ENCODE data around the gene FBXW11.

Gene FBXW11

GRCh38 chr5:171968531-171968930 is 37.9 kb downstream of the FBXW11 start:
- H3K4me1 ChIP-seq (ENCODE audit: control insufficient read depth, insufficient read depth, low read length): peaks cover 12% of the 10 kb centered on the region
- no peaks in the 10 kb centered on the region for H3K9me3 ChIP-seq (ENCODE audit: control insufficient read depth in 2 of 2, low read length in 2 of 2)
- no peak overlapping the region for H3K9ac ChIP-seq (ENCODE audit: low read length in 2 of 2)
- H3K4me3 ChIP-seq (ENCODE audit: low read length in 2 of 2): no peak overlapping the region
- no peaks in the 10 kb centered on the region for H3K27me3 ChIP-seq (ENCODE audit: control insufficient read depth in 1 of 2, insufficient read depth in 2 of 2, low read length in 2 of 2)
- no peak overlapping the region for H3K27ac ChIP-seq (ENCODE audit: low read length)
- H3K36me3 ChIP-seq (ENCODE audit: control insufficient read depth in 2 of 2, insufficient read depth in 2 of 2, low read length in 2 of 2): no peaks in the 10 kb centered on the region

- H3K9ac ChIP-seq (ENCODE audit: low read length in 2 of 2): no peak overlapping the region
- H3K27ac ChIP-seq (ENCODE audit: low read length): no peak overlapping the region
- H3K36me3 ChIP-seq (ENCODE audit: control insufficient read depth in 2 of 2, insufficient read depth in 2 of 2, low read length in 2 of 2): no peaks in the 10 kb centered on the region
- no peaks in the 10 kb centered on the region for H3K9me3 ChIP-seq (ENCODE audit: control insufficient read depth in 2 of 2, low read length in 2 of 2)
- H3K4me3 ChIP-seq (ENCODE audit: low read length in 2 of 2): no peak overlapping the region
- peaks cover 12% of the 10 kb centered on the region for H3K4me1 ChIP-seq (ENCODE audit: control insufficient read depth, insufficient read depth, low read length)
- no peaks in the 10 kb centered on the region for H3K27me3 ChIP-seq (ENCODE audit: control insufficient read depth in 1 of 2, insufficient read depth in 2 of 2, low read length in 2 of 2)
Observed at GRCh38 chr5:171966964-171967363, 39.5 kb downstream of the FBXW11 start.

GRCh38 chr5:171966270-171966669 is 40.2 kb downstream of the FBXW11 start:
- no peaks in the 10 kb centered on the region for H3K9me3 ChIP-seq (ENCODE audit: control insufficient read depth in 2 of 2, low read length in 2 of 2)
- H3K27ac ChIP-seq (ENCODE audit: low read length): no peak overlapping the region
- peaks cover 12% of the 10 kb centered on the region for H3K4me1 ChIP-seq (ENCODE audit: control insufficient read depth, insufficient read depth, low read length)
- H3K4me3 ChIP-seq (ENCODE audit: low read length in 2 of 2): no peak overlapping the region
- no peaks in the 10 kb centered on the region for H3K27me3 ChIP-seq (ENCODE audit: control insufficient read depth in 1 of 2, insufficient read depth in 2 of 2, low read length in 2 of 2)
- no peaks in the 10 kb centered on the region for H3K36me3 ChIP-seq (ENCODE audit: control insufficient read depth in 2 of 2, insufficient read depth in 2 of 2, low read length in 2 of 2)
- H3K9ac ChIP-seq (ENCODE audit: low read length in 2 of 2): no peak overlapping the region

- no peak overlapping the region for H3K9ac ChIP-seq (ENCODE audit: low read length in 2 of 2)
- H3K27me3 ChIP-seq (ENCODE audit: control insufficient read depth in 1 of 2, insufficient read depth in 2 of 2, low read length in 2 of 2): no peaks in the 10 kb centered on the region
- no peaks in the 10 kb centered on the region for H3K36me3 ChIP-seq (ENCODE audit: control insufficient read depth in 2 of 2, insufficient read depth in 2 of 2, low read length in 2 of 2)
- H3K4me1 ChIP-seq (ENCODE audit: control insufficient read depth, insufficient read depth, low read length): peaks cover 10% of the 10 kb centered on the region
- no peak overlapping the region for H3K27ac ChIP-seq (ENCODE audit: low read length)
- no peak overlapping the region for H3K4me3 ChIP-seq (ENCODE audit: low read length in 2 of 2)
- no peaks in the 10 kb centered on the region for H3K9me3 ChIP-seq (ENCODE audit: control insufficient read depth in 2 of 2, low read length in 2 of 2)
Observed at GRCh38 chr5:171965745-171966144, 40.7 kb downstream of the FBXW11 start.

- no peak overlapping the region for H3K4me3 ChIP-seq (ENCODE audit: low read length in 2 of 2)
- no peaks in the 10 kb centered on the region for H3K36me3 ChIP-seq (ENCODE audit: control insufficient read depth in 2 of 2, insufficient read depth in 2 of 2, low read length in 2 of 2)
- H3K4me1 ChIP-seq (ENCODE audit: control insufficient read depth, insufficient read depth, low read length): peaks cover 7% of the 10 kb centered on the region
- H3K27me3 ChIP-seq (ENCODE audit: control insufficient read depth in 1 of 2, insufficient read depth in 2 of 2, low read length in 2 of 2): no peaks in the 10 kb centered on the region
- no peak overlapping the region for H3K9ac ChIP-seq (ENCODE audit: low read length in 2 of 2)
- H3K27ac ChIP-seq (ENCODE audit: low read length): no peak overlapping the region
- no peaks in the 10 kb centered on the region for H3K9me3 ChIP-seq (ENCODE audit: control insufficient read depth in 2 of 2, low read length in 2 of 2)
Observed at GRCh38 chr5:171963416-171963815, 43.0 kb downstream of the FBXW11 start.

- no peak overlapping the region for H3K4me3 ChIP-seq (ENCODE audit: low read length in 2 of 2)
- no peaks in the 10 kb centered on the region for H3K36me3 ChIP-seq (ENCODE audit: control insufficient read depth in 2 of 2, insufficient read depth in 2 of 2, low read length in 2 of 2)
- peaks cover 15% of the 10 kb centered on the region for H3K4me1 ChIP-seq (ENCODE audit: control insufficient read depth, insufficient read depth, low read length)
- no peaks in the 10 kb centered on the region for H3K9me3 ChIP-seq (ENCODE audit: control insufficient read depth in 2 of 2, low read length in 2 of 2)
- no peaks in the 10 kb centered on the region for H3K27me3 ChIP-seq (ENCODE audit: control insufficient read depth in 1 of 2, insufficient read depth in 2 of 2, low read length in 2 of 2)
- no peak overlapping the region for H3K27ac ChIP-seq (ENCODE audit: low read length)
- H3K9ac ChIP-seq (ENCODE audit: low read length in 2 of 2): no peak overlapping the region
Observed at GRCh38 chr5:171961117-171961516, 45.3 kb downstream of the FBXW11 start.

- Histone ChIP-seq H3K27ac (ENCODE audit: low read length) (peak overlapping the region; percentile 50), H3K9me3 (ENCODE audit: control insufficient read depth in 2 of 2, low read length in 2 of 2) (no peaks in the 10 kb centered on the region), H3K27me3 (ENCODE audit: control insufficient read depth in 1 of 2, insufficient read depth in 2 of 2, low read length in 2 of 2) (no peaks in the 10 kb centered on the region), H3K4me3 (ENCODE audit: low read length in 2 of 2) (no peak overlapping the region), H3K4me1 (ENCODE audit: control insufficient read depth, insufficient read depth, low read length) (peaks cover 28% of the 10 kb centered on the region), H3K9ac (ENCODE audit: low read length in 2 of 2) (no peak overlapping the region), H3K36me3 (ENCODE audit: control insufficient read depth in 2 of 2, insufficient read depth in 2 of 2, low read length in 2 of 2) (no peaks in the 10 kb centered on the region)
Observed at GRCh38 chr5:171957591-171958251, 48.7 kb downstream of the FBXW11 start.

GRCh38 chr5:171956887-171957495 is 49.4 kb downstream of the FBXW11 start:
- Histone ChIP-seq H3K27me3 (ENCODE audit: control insufficient read depth in 1 of 2, insufficient read depth in 2 of 2, low read length in 2 of 2) (no peaks in the 10 kb centered on the region), H3K27ac (ENCODE audit: low read length) (peak overlapping the region; percentile 50), H3K9me3 (ENCODE audit: control insufficient read depth in 2 of 2, low read length in 2 of 2) (no peaks in the 10 kb centered on the region), H3K4me3 (ENCODE audit: low read length in 2 of 2) (peak overlapping the region; percentile 30 to 38), H3K36me3 (ENCODE audit: control insufficient read depth in 2 of 2, insufficient read depth in 2 of 2, low read length in 2 of 2) (no peaks in the 10 kb centered on the region), H3K9ac (ENCODE audit: low read length in 2 of 2) (no peak overlapping the region), H3K4me1 (ENCODE audit: control insufficient read depth, insufficient read depth, low read length) (peaks cover 28% of the 10 kb centered on the region)

GRCh38 chr5:171956314-171956713 is 50.1 kb downstream of the FBXW11 start:
- no peak overlapping the region for H3K9ac ChIP-seq (ENCODE audit: low read length in 2 of 2)
- H3K4me1 ChIP-seq (ENCODE audit: control insufficient read depth, insufficient read depth, low read length): peaks cover 28% of the 10 kb centered on the region
- H3K27ac ChIP-seq (ENCODE audit: low read length): peak overlapping the region; percentile 50
- no peaks in the 10 kb centered on the region for H3K27me3 ChIP-seq (ENCODE audit: control insufficient read depth in 1 of 2, insufficient read depth in 2 of 2, low read length in 2 of 2)
- H3K9me3 ChIP-seq (ENCODE audit: control insufficient read depth in 2 of 2, low read length in 2 of 2): no peaks in the 10 kb centered on the region
- peak overlapping the region in 1 of 2 donors; percentile 38 for H3K4me3 ChIP-seq (ENCODE audit: low read length in 2 of 2)
- H3K36me3 ChIP-seq (ENCODE audit: control insufficient read depth in 2 of 2, insufficient read depth in 2 of 2, low read length in 2 of 2): no peaks in the 10 kb centered on the region

- H3K27ac ChIP-seq (ENCODE audit: low read length): no peak overlapping the region
- H3K27me3 ChIP-seq (ENCODE audit: control insufficient read depth in 1 of 2, insufficient read depth in 2 of 2, low read length in 2 of 2): no peaks in the 10 kb centered on the region
- H3K4me3 ChIP-seq (ENCODE audit: low read length in 2 of 2): no peak overlapping the region
- no peaks in the 10 kb centered on the region for H3K9me3 ChIP-seq (ENCODE audit: control insufficient read depth in 2 of 2, low read length in 2 of 2)
- H3K9ac ChIP-seq (ENCODE audit: low read length in 2 of 2): no peak overlapping the region
- H3K4me1 ChIP-seq (ENCODE audit: control insufficient read depth, insufficient read depth, low read length): peaks cover 28% of the 10 kb centered on the region
- no peaks in the 10 kb centered on the region for H3K36me3 ChIP-seq (ENCODE audit: control insufficient read depth in 2 of 2, insufficient read depth in 2 of 2, low read length in 2 of 2)
Observed at GRCh38 chr5:171955761-171956160, 50.7 kb downstream of the FBXW11 start.

- Histone ChIP-seq H3K36me3 (ENCODE audit: control insufficient read depth in 2 of 2, insufficient read depth in 2 of 2, low read length in 2 of 2) (no peaks in the 10 kb centered on the region), H3K27ac (ENCODE audit: low read length) (no peak overlapping the region), H3K4me3 (ENCODE audit: low read length in 2 of 2) (no peak overlapping the region), H3K9ac (ENCODE audit: low read length in 2 of 2) (no peak overlapping the region), H3K9me3 (ENCODE audit: control insufficient read depth in 2 of 2, low read length in 2 of 2) (no peaks in the 10 kb centered on the region), H3K4me1 (ENCODE audit: control insufficient read depth, insufficient read depth, low read length) (peaks cover 28% of the 10 kb centered on the region), H3K27me3 (ENCODE audit: control insufficient read depth in 1 of 2, insufficient read depth in 2 of 2, low read length in 2 of 2) (no peaks in the 10 kb centered on the region)
Observed at GRCh38 chr5:171954721-171955120, 51.7 kb downstream of the FBXW11 start.

All from stomach smooth muscle (tissue), 2 donors.